B cell (primary cell): Measurements from ENCODE around the gene TMED10.

Experiments used
- EZH2 ChIP-seq: IDR thresholded peaks from 2 replicates; pipeline ENCODE4 v1.6.1; 2012; ENCODE audit warnings: borderline replicate concordance, low read depth, mild to moderate bottlenecking, moderate library complexity, low read length; ENCODE audit not compliant: insufficient read depth, poor library complexity, severe bottlenecking
- TF ChIP-seq, protein P1 (sequence below): fragments of 200-600 bp; IDR thresholded peaks from one replicate; pipeline ENCODE4 v1.8.0; 2022; ENCODE audit warnings: antibody characterized with exemption, mild to moderate bottlenecking

GRCh38 chr14:75221797-75222196 is 45.4 kb upstream of the TMED10 start:
- TF ChIP-seq, protein P1, sequence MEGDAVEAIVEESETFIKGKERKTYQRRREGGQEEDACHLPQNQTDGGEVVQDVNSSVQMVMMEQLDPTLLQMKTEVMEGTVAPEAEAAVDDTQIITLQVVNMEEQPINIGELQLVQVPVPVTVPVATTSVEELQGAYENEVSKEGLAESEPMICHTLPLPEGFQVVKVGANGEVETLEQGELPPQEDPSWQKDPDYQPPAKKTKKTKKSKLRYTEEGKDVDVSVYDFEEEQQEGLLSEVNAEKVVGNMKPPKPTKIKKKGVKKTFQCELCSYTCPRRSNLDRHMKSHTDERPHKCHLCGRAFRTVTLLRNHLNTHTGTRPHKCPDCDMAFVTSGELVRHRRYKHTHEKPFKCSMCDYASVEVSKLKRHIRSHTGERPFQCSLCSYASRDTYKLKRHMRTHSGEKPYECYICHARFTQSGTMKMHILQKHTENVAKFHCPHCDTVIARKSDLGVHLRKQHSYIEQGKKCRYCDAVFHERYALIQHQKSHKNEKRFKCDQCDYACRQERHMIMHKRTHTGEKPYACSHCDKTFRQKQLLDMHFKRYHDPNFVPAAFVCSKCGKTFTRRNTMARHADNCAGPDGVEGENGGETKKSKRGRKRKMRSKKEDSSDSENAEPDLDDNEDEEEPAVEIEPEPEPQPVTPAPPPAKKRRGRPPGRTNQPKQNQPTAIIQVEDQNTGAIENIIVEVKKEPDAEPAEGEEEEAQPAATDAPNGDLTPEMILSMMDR = no peak
- no peak for TF ChIP-seq EZH2
